GM21515 (cell line): Measurements from ENCODE around the gene RPL35A.
"Not testable (repeated sequence)": the region's sequence is repeated elsewhere in the genome, so short reads cannot be mapped to it uniquely, and the experiment has no call there.

Source experiments
- ATAC-seq: cut with Tn5 transposase; IDR thresholded peaks from one replicate; pipeline ENCODE4 v1.9.1; 2021; ENCODE audit not compliant: unreplicated experiment

Gene RPL35A

GRCh38 chr3:197951392-197951990, 1.5 kb downstream of the RPL35A start:
- no peak for ATAC-seq

DNA sequence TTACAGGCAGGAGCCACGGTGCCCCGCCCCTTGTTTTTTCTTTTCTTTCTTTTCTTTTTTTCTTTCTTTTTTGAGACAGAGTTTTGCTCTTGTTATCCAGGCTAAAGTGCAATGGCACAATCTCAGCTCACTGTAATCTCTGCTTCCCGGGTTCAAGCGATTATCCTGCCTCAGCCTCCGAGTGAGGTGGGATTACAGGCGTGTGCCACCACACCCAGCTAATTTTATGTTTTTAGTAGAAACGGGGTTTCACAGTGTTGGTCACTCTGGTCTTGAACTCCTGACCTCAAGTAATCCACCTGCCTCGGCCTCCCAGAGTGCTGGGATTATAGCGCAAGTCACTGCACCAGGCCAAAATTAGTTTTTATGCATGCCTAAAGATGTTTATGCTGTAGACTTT, 2.5 kb downstream of the RPL35A start:
- ATAC-seq = no peak

DNA sequence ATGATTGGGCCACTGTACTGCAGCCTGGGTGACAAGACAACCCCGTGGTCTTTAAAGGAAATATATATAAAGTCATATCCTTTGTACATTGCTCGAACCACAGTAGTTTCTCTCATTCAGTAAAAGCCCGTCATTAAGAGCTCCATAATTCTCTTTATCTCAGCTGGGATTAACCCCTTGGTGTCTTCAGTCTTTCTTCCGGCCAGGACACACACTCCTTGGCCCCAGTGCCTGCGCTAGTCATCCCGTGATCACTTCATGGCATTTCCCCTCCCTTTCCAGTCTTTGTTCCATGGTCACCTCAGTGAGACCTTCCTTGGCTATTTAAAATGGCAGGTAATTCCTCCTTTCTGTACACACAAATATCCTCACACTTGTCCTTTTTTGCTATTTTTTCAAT, 3.3 kb downstream of the RPL35A start:
- no peak for ATAC-seq

- no peak for ATAC-seq
Measured at GRCh38 chr3:197953881-197954280, 3.9 kb downstream of the RPL35A start.

GRCh38 chr3:197955892-197956477, 6.0 kb downstream of the RPL35A start:
- no peak for ATAC-seq

GRCh38 chr3:197956626-197956988, 6.6 kb downstream of the RPL35A start:
- no peak for ATAC-seq

- no peak for ATAC-seq
Measured at GRCh38 chr3:197957790-197958133, 7.8 kb downstream of the RPL35A start.

GRCh38 chr3:197958346-197958745, 8.4 kb downstream of the RPL35A start:
- no peak for ATAC-seq

DNA sequence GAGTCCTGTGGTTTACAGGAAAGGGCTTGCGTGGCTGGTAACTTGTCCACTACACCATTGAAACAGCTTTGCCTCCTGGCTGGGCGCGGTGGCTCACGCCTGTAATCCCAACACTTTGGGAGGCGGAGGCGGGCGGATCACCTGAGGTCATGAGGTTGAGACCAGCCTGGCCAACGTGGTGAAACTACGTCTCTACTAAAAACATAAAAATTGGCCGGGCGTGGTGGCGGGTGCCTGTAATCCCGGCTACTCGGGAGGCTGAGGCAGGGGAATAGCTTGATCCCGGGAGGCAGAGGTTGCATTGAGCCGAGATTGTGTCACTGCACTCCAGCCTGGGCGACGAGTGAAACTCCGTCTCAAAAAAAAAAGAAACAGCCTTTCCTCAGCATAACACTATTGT, 8.9 kb downstream of the RPL35A start:
- ATAC-seq = not testable (repeated sequence)

DNA sequence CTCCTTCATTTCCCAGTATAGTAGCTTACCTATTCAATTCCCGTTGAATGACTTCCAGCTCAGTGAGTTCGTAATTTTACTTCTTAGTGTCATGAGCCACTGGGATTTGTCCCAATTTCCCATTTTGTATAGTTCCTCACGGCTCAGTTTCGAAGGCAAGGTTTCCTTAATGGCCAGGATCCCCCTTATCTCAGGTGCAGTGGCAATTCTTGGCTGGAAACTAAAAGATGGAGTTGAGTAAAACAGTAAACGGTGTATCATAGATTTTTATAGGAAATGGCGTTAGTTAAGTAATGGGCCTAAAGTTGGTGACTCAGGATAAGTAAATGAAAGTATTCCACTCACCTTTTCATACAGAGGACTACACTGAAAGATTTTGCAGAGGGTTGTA, 9.5 kb downstream of the RPL35A start:
- ATAC-seq = no peak

- ATAC-seq = peak; percentile 98
Measured at GRCh38 chr3:197959891-197960693, 10.1 kb downstream of the RPL35A start, which contains the start of gene LMLN. Gene LMLN (plus strand): TSS chr3:197960217. CDS start chr3:197960246, 29 bp downstream.

GRCh38 chr3:197960694-197961581, 10.9 kb downstream of the RPL35A start:
- no peak for ATAC-seq

DNA sequence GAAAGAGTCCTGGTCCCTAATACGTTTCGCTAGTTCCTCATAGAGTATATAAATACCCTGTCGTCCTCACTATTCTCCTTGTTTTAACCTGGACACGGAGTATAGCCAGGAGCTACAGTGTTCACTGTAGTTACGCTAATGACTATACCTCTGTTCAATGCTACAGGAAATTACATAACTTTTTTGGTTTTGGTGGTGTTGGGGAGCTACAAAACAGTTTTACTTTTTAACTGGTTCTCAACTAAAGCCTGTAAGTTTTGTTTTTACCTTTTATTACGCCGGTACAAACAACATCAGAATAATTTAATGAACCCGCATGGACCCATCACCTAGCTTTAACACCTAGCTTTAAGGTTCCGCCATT, 11.6 kb downstream of the RPL35A start:
- no peak for ATAC-seq

DNA sequence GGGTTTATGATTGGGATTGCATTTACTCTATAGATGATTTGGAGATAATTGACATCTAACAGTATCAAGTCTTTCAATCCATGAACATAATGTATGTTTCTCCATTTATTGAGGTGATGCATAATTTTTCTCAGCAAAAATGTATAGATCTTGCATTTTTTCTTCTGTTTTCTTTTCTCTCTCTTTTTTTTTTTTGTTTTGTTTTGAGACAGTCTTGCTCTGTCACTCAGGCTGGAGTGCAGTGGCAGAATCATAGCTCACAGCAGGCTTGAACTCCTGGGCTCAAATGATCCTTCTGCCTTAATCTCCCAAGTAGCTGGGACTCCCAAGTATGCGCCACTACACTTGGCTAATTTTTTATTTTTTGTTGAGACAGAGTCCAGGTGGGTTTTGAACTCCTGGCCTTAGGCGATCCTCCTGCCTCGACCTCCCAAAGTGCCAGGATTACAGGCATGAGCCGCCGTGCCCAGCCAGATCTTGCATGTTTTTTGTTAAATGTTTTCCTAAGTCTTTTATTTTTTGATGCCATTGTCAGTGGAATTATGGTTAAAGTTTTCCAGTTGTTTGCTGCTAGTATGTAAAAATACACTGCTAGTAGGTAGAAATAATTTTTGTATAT, 13.1 kb downstream of the RPL35A start:
- no peak for ATAC-seq

DNA sequence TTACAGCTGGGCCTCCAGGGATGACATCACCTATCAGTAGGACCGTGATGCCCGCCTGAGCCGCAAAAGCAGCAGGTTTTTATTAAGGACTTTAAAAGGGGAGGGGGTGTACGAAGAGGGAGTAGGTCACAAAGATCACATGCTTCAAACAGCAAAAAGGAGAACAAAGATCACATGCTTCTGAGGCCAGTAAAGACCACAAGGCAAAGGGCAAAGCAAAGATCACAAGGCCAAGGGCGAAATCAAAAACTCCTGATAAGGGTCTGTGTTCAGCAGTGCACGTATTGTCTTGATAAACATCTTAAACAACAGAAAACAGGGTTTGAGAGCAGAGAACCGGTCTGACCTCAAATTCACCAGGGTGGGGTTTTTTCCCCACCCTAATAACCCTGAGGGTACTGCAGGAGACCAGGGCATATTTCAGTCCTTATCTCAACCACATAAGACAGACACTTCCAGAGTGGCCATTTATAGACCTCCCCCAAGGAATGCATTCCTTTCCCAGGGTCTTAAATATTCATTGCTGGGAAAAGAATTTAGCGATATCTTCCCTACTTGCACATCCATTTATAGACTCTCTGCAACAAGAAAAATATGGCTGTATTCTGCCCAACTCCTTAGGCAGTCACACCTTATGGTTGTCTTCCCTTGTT, 17.5 kb downstream of the RPL35A start:
- ATAC-seq = not testable (repeated sequence)

GRCh38 chr3:197970588-197970987, 20.6 kb downstream of the RPL35A start:
- no peak for ATAC-seq

DNA sequence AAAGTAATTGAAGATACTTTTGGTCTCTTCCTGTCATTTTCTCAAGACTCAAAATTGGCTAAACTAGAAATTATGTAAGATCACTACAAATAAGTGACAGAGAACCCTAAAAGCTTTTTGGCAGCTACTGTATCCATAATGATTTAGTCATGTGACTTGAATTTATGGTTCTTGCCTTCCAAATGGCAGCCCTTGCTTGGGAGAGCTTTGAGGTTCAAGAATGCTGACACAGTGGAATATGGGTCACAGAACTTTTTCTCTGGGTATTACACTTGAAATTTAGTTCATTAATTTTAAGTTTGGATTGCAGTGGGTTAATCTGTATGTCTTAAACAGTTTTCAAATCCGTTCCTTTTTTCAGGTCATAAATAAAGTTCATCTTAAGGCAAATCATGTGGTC, 24.0 kb downstream of the RPL35A start:
- ATAC-seq = no peak

DNA sequence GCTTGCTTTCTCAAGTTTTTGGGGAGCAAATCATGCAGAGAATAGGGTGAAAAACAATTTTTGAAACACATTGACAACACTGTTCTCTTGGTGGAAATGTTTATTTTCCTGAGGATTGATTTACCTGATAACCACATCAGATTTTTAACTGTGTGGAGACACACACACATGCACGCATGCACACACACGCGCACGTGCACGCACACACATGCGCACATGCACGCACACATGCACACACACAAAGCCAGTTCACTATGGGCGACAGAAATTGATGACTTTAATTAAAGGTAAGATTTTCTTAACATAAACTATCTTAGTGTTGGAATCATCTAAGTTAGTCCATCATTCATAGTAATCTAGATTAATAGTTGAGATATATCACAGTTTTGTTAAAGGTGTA, 25.3 kb downstream of the RPL35A start:
- ATAC-seq = no peak

- ATAC-seq = no peak
Measured at GRCh38 chr3:197983076-197983475, 33.1 kb downstream of the RPL35A start.

GRCh38 chr3:197989651-197990050, 39.7 kb downstream of the RPL35A start:
- ATAC-seq = no peak

DNA sequence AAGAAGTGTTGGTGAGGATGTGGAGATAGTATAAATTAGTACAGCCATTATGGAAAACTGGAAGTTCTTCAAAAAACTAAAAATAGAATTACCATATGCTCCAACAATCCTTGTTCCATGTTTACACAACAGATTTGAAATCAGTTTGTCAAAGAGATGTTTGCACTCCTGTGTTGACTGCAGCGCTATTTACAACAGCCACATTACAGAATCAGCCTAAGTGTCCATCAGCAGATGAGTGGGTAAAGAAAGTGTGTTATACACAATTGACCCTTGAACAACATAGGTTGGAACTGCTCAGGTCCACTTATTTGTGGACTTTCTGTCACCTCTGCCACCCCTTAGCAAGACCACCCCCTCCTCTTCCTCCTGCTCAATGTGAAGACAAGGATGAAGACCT, 44.7 kb downstream of the RPL35A start:
- ATAC-seq = no peak
